Kidney (tissue), 14 donors: ENCODE data around the gene NOL12. TPM values are rescaled to one million over a fixed set of nuclear protein-coding genes. Genes with fewer than 3 reads are reported as not detected.
"Not testable (repeated sequence)": the region's sequence is repeated elsewhere in the genome, so short reads cannot be mapped to it uniquely, and the experiment has no call there.

Experiments used
- DNase-seq, 5 donors: peaks; one replicate each; pipeline ENCODE4 v3.0.0-alpha.2; 2013 to 2020
- FAIRE-seq: peaks from 2 replicates; lab custom pipeline; 2012; peaks lifted over from hg19 to GRCh38; lab: Jason Lieb, UNC
- H3K27ac ChIP-seq, 2 donors: one replicate each; pipeline ENCODE4 v1.7.0; 2013; ENCODE audit warnings: low read depth in 2 of 2, low read length in 2 of 2, inconsistent platforms in 1 of 2
- H3K27me3 ChIP-seq: one replicate; pipeline ENCODE4 v1.7.1; 2013; ENCODE audit warnings: low read length, inconsistent platforms; ENCODE audit not compliant: control insufficient read depth, insufficient read depth
- H3K36me3 ChIP-seq, 3 donors: one replicate each; pipeline versions ENCODE4 v1.7.0 to v1.7.1; 2013; ENCODE audit warnings: low read length in 3 of 3, control low read depth in 1 of 3, inconsistent platforms in 1 of 3; ENCODE audit not compliant: insufficient read depth in 3 of 3, control insufficient read depth in 2 of 3
- H3K4me1 ChIP-seq, 3 donors: one replicate each; pipeline versions ENCODE4 v1.7.0 to v1.7.1; 2013; ENCODE audit warnings: low read length in 3 of 3, inconsistent platforms in 1 of 3, low read depth in 1 of 3; ENCODE audit not compliant: control insufficient read depth in 2 of 3, insufficient read depth in 2 of 3
- H3K4me3 ChIP-seq, 3 donors: one replicate each; pipeline versions ENCODE4 v1.7.0 to v1.8.1; 2013; ENCODE audit warnings: low read length in 3 of 3, control low read depth in 1 of 3, inconsistent platforms in 1 of 3
- H3K9ac ChIP-seq, 3 donors: one replicate each; pipeline versions ENCODE4 v1.7.0 to v1.7.1; 2013; ENCODE audit warnings: low read length in 3 of 3, control low read depth in 1 of 3, inconsistent platforms in 1 of 3
- H3K9me3 ChIP-seq, 3 donors: one replicate each; pipeline versions ENCODE4 v1.7.0 to v1.7.1; 2013; ENCODE audit warnings: low read length in 3 of 3, control low read depth in 1 of 3, inconsistent platforms in 1 of 3; ENCODE audit not compliant: control insufficient read depth in 2 of 3, insufficient read depth in 1 of 3
- intact Hi-C: fragments of 100-400 bp; cut with DNase I; formaldehyde crosslinking; loops from one replicate; pipeline ENCODE4 v1.11.1; 2022
- polyA plus RNA-seq: library from polyadenylated mRNA; stranded (reverse); fragments of 350-450 nt; fragmentation: Illumina TruSeq; extraction: RNeasy Lipid Tissue Mini Kit (QIAGEN cat#74804); gene quantifications from one replicate; pipeline ENCODE4 v1.2.3, GENCODE V29; 2014; ENCODE audit warnings: low read depth, low replicate concordance; ENCODE audit not compliant: insufficient read depth
- total RNA-seq: library from RNA; stranded (reverse); fragmentation: NEBNext Ultra II Directional; extraction: Animal tissue kit (Norgen Biotek cat#: 25700); gene quantifications from one replicate; pipeline ENCODE4 v1.2.1, GENCODE V29; 2021
- TF ChIP-seq, protein P1 (sequence below): IDR thresholded peaks from 3 replicates; pipeline ENCODE4 v1.5.1; 2012; ENCODE audit warnings: mild to moderate bottlenecking, moderate library complexity, borderline replicate concordance; ENCODE audit not compliant: insufficient read depth; ENCODE audit errors: extremely low read depth
- donor health status: control.
- donor health status: control.
- donor health status: control.
- donor health status: control.
- donor health status: control.
- donor health status: DM: yes; HTN: yes; CAD: no.
- donor health status: Normal renal cell carcinoma (clear cell type).

Gene NOL12
- total and polyA plus RNA-seq, 2 donors from 2014 or later: 26.3 to 27.5 TPM

DNA sequence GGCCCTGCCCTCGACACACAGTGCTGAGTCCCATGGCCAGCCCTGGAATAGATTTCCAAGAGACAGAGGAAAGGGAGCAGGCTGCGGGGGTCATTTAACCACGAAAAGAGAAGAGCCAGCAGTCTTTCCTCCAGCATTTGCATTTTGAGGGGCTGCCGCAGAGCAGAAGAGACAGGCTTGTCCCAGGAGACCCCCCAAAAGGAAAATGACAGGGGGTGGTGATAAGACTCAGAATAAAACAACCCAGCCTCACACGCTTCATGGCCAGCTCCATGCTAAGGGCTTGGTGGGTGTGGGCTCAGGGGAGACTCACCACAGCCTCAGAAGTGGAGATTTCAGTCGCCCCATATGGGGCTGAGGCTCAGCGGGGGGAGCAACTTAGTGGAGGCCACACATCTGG lies 27.6 kb downstream of the NOL12 start:
- FAIRE-seq: no peak
- TF ChIP-seq, protein P1, sequence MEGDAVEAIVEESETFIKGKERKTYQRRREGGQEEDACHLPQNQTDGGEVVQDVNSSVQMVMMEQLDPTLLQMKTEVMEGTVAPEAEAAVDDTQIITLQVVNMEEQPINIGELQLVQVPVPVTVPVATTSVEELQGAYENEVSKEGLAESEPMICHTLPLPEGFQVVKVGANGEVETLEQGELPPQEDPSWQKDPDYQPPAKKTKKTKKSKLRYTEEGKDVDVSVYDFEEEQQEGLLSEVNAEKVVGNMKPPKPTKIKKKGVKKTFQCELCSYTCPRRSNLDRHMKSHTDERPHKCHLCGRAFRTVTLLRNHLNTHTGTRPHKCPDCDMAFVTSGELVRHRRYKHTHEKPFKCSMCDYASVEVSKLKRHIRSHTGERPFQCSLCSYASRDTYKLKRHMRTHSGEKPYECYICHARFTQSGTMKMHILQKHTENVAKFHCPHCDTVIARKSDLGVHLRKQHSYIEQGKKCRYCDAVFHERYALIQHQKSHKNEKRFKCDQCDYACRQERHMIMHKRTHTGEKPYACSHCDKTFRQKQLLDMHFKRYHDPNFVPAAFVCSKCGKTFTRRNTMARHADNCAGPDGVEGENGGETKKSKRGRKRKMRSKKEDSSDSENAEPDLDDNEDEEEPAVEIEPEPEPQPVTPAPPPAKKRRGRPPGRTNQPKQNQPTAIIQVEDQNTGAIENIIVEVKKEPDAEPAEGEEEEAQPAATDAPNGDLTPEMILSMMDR: no peak
- H3K9ac ChIP-seq: no peak overlapping the region
- no peak overlapping the region for H3K27ac ChIP-seq
- H3K4me1 ChIP-seq: no peaks in the 10 kb centered on the region
- no peaks in the 10 kb centered on the region for H3K36me3 ChIP-seq
- intact Hi-C loops: no loop called here
- H3K9me3 ChIP-seq: no peaks in the 10 kb centered on the region
- DNase-seq: no peak
- H3K4me3 ChIP-seq: no peak overlapping the region
- no peaks in the 10 kb centered on the region for H3K27me3 ChIP-seq

DNA sequence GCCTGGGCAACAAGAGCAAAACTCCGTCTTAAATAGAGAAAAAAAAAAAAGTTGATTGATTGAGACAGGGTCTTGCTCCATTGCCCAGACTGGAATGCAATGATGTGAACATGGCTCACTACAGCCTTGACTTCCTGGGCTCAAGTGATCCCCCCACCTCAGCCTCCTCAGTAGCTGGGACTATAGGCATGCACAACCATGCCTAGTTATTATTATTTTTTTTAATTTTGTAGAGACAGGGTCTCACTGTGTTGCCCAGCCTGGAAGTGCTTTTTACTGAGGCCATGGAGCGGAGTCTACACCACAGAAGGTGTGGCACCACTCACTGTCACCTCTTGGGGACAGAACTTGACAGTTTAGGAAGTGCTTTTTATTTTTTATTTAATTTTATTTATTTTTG lies 28.5 kb downstream of the NOL12 start:
- TF ChIP-seq, protein P1: no peak
- Histone ChIP-seq H3K36me3 (no peaks in the 10 kb centered on the region), H3K4me1 (no peaks in the 10 kb centered on the region), H3K9me3 (no peaks in the 10 kb centered on the region), H3K27ac (no peak overlapping the region), H3K9ac (no peak overlapping the region), H3K4me3 (no peak overlapping the region), H3K27me3 (no peaks in the 10 kb centered on the region)
- FAIRE-seq (no peak), DNase-seq (no peak)
- intact Hi-C loops: no loop called here

DNA sequence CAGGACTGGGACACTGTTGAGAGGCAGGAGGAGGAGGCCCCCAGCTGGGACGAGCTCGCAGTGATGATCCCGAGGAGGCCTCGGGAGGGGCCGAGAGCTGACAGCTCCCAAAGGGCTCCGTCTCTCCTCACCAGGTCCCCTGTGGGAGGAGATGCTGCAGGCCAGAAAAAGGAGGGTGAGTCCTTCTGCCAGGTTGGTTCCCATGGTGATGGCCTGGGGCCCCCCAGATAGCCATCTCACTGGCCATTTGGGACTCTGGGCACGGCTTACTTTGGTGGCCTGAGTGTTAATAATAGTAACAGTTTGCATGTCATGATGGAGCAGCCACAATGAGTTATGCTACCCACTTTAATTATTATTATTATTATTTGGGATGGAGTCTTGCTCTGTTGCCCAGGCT lies 29.6 kb downstream of the NOL12 start:
- Histone ChIP-seq H3K4me3 (no peak overlapping the region), H3K27ac (no peak overlapping the region), H3K36me3 (no peaks in the 10 kb centered on the region), H3K9me3 (no peaks in the 10 kb centered on the region), H3K27me3 (no peaks in the 10 kb centered on the region), H3K9ac (no peak overlapping the region), H3K4me1 (no peaks in the 10 kb centered on the region)
- FAIRE-seq (no peak), DNase-seq (no peak)
- TF ChIP-seq, protein P1: no peak
- intact Hi-C loops: no loop called here

DNA sequence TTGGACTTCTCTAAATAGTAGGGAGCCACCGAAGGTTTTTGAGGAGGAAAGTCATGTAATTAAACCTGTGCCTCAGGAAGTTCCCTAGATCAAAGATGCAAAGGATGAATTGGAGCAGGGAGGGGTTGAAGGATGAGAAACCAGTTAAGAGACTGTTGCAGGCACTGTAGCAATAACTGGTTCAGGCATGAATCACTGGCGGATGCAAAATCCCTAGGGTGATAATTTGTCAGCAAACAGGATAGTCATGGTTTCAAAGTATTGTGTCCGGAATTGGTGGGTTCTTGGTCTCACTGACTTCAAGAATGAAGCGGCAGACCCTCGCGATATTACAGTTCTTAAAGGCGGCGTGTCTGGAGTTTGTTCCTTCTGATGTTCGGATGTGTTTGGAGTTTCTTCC lies 30.6 kb downstream of the NOL12 start:
- FAIRE-seq (no peak), DNase-seq (no peak)
- TF ChIP-seq, protein P1: no peak
- no peaks in the 10 kb centered on the region for H3K36me3 ChIP-seq
- H3K27me3 ChIP-seq: no peaks in the 10 kb centered on the region
- H3K27ac ChIP-seq: no peak overlapping the region
- H3K4me1 ChIP-seq: no peaks in the 10 kb centered on the region
- intact Hi-C loops: no loop called here
- H3K4me3 ChIP-seq: no peak overlapping the region
- no peak overlapping the region for H3K9ac ChIP-seq
- no peaks in the 10 kb centered on the region for H3K9me3 ChIP-seq

DNA sequence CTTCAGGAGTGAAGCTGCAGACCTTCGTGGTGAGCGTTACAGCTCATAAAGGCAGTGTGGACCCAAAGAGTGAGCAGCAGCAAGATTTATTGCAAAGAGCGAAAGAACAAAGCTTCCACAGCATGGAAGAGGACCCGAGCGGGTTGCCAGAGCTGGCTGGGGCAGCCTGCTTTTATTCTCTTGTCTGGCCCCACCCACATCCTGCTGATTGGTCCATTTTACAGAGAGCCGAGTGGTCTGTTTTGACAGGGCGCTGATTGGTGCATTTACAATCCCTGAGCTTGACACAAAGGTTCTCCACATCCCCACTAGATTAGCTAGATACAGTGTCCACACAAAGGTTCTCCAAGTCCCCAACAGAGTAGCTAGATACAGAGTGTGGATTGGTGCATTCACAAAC lies 31.1 kb downstream of the NOL12 start:
- H3K36me3 ChIP-seq, DNase-seq, H3K9me3 ChIP-seq, FAIRE-seq, H3K4me3 ChIP-seq, H3K9ac ChIP-seq, H3K4me1 ChIP-seq, intact Hi-C loops, H3K27me3 ChIP-seq, H3K27ac ChIP-seq: not testable (repeated sequence)
